ENCODE results near the gene PPM1B. TPM values are rescaled to one million over a fixed set of nuclear protein-coding genes. Genes with fewer than 3 reads are reported as not detected.

Gene PPM1B
- total and polyA plus RNA-seq, 2 donors (not counting 3 experiments of a cell fraction or from before 2014, with no cell fraction given) = 8.0 to 24.1 TPM

DNA sequence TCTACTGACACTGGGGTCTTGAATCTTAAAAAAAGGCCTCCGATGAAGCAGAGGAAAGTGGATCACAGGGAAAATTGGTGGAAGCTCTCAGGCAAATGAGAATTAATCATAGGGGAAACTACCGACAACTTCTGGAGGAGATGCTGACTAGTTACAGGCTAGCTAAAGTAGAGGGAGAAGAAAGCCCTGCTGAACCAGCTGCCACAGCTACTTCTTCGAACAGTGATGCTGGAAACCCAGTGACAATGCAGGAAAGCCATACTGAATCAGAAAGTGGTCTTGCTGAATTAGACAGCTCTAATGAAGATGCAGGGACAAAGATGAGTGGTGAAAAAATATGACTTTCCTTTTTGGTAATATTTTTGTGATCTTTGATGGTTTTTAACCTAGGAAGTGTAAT lies 61.7 kb downstream of the PPM1B start:
- TF ChIP-seq GATA2 (IDR thresholded peaks at IDR 0.05; ENCODE audit: insufficient read depth, insufficient read length, low read depth, low read length) = no peak
- TF ChIP-seq JUN (IDR thresholded peaks at IDR 0.05; ENCODE audit: borderline replicate concordance, insufficient read depth, insufficient read length, low read depth) = no peak
- TF ChIP-seq, protein P1, sequence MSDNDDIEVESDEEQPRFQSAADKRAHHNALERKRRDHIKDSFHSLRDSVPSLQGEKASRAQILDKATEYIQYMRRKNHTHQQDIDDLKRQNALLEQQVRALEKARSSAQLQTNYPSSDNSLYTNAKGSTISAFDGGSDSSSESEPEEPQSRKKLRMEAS (IDR thresholded peaks at IDR 0.05; ENCODE audit: insufficient read depth, insufficient read length) = no peak
- TF ChIP-seq FOS (IDR thresholded peaks at IDR 0.05; ENCODE audit: borderline replicate concordance, insufficient read depth, low read length) = no peak
- TF ChIP-seq MYC (IDR thresholded peaks at IDR 0.05; ENCODE audit: low read depth, low read length) = no peak
- no peak for TF ChIP-seq EZH2 (IDR thresholded peaks at IDR 0.05; ENCODE audit: borderline replicate concordance, low read depth, low read length, severe bottlenecking)
- TF ChIP-seq, protein P2, sequence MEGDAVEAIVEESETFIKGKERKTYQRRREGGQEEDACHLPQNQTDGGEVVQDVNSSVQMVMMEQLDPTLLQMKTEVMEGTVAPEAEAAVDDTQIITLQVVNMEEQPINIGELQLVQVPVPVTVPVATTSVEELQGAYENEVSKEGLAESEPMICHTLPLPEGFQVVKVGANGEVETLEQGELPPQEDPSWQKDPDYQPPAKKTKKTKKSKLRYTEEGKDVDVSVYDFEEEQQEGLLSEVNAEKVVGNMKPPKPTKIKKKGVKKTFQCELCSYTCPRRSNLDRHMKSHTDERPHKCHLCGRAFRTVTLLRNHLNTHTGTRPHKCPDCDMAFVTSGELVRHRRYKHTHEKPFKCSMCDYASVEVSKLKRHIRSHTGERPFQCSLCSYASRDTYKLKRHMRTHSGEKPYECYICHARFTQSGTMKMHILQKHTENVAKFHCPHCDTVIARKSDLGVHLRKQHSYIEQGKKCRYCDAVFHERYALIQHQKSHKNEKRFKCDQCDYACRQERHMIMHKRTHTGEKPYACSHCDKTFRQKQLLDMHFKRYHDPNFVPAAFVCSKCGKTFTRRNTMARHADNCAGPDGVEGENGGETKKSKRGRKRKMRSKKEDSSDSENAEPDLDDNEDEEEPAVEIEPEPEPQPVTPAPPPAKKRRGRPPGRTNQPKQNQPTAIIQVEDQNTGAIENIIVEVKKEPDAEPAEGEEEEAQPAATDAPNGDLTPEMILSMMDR (IDR thresholded peaks at IDR 0.05; ENCODE audit: extremely low read depth in 1 of 2, insufficient read depth in 1 of 2, low read depth in 1 of 2, low read length in 2 of 2) = no peak
- TF ChIP-seq POLR2A (IDR thresholded peaks at IDR 0.05; ENCODE audit: low read depth, low read length) = no peak
- no peak for TF ChIP-seq POLR2AphosphoS5 (IDR thresholded peaks at IDR 0.05; ENCODE audit: insufficient read depth, low read depth, low read length)
- dilution Hi-C loops (cut with MboI; ENCODE audit: extremely low pct_ligation_motif_present, low sequenced_read_pairs) = no loop called here
- no peaks in the 10 kb centered on the region for H3K27me3 ChIP-seq (ENCODE audit: control insufficient read depth in 2 of 2, insufficient read depth in 2 of 2, low read length in 2 of 2)
- intact Hi-C loops (cut with micrococcal nuclease) = loop anchor here (5.0 kb wide), 1 partner anchor 132 kb away; the partner anchor contains the start of genes CAMKMT and PREPL
- DNase-seq (ENCODE audit: low read depth, low spot score) (no peak), FAIRE-seq (no peak)
- peaks cover 14% of the 10 kb centered on the region for H3K4me1 ChIP-seq (ENCODE audit: control insufficient read depth, extremely low read depth, insufficient read depth, low read length)
- POLR2A ChIA-PET = no interaction called here
- H3K4me2 ChIP-seq (ENCODE audit: insufficient read depth, low read length) = no peak overlapping the region
- no peaks in the 10 kb centered on the region for H3K36me3 ChIP-seq (ENCODE audit: control insufficient read depth in 2 of 2, extremely low read depth in 1 of 2, insufficient read depth in 2 of 2, low read length in 2 of 2)
- BruUV-seq (replicated peaks) = no TSS peak
- no peaks in the 10 kb centered on the region for H3K9me1 ChIP-seq (replicated peaks; ENCODE audit: control insufficient read depth, extremely low read depth, insufficient read depth, low read length)
- no peaks in the 10 kb centered on the region for H3K79me2 ChIP-seq (ENCODE audit: control insufficient read depth, insufficient read depth, low read length)
- no peaks in the 10 kb centered on the region for H4K20me1 ChIP-seq (replicated peaks; ENCODE audit: control insufficient read depth, extremely low read depth, insufficient read depth, low read length)
- no peaks in the 10 kb centered on the region for H3K9me3 ChIP-seq (replicated peaks; ENCODE audit: control insufficient read depth, insufficient read depth, low read length)
- H2AFZ ChIP-seq (ENCODE audit: low read depth, low read length) = no peak overlapping the region
- no peak overlapping the region for H3K27ac ChIP-seq (ENCODE audit: insufficient read depth, low read depth, low read length)
- H3K9ac ChIP-seq (replicated peaks; ENCODE audit: extremely low read depth, insufficient read depth, low read length) = no peak overlapping the region
- CTCF ChIA-PET = interaction anchor here (1.2 kb wide), 1 partner anchor 186 kb away, joined by 4 read pairs; no protein-coding TSS in a partner anchor
- no peak overlapping the region for H3K4me3 ChIP-seq (replicated peaks in 1 of 3; ENCODE audit: insufficient read depth in 1 of 3, low read depth in 1 of 3, low read length in 3 of 3)

All from endothelial cell of umbilical vein (primary cell).